Measurements from ENCODE around the gene RAB4A. TPM values are rescaled to one million over a fixed set of nuclear protein-coding genes. Genes with fewer than 3 reads are reported as not detected.
"Not testable (repeated sequence)": the region's sequence is repeated elsewhere in the genome, so short reads cannot be mapped to it uniquely, and the experiment has no call there.

Gene RAB4A
- total RNA-seq, 6 donors from 2014 or later, result 16.8 to 68.6 (median 42.4) TPM

DNA sequence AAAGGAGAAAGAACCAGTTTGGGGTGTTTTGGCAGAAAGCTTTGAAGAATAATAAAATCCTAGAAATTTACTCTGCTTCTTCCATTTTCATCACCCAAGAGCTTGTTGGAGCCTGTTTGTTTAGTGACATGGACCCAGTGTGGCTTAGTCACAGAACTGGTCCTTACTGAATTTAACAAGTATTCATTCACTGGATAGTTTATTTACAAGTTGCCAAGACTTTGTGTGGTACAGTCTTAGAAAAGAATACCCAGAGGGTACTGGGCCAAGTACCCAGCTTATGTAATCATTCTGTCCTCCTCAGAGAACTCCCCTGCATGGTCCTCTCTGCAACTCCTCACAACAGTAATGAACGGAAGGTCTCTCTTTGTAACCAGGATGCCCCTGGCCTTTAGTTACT lies 16.4 kb downstream of the RAB4A start:
- H3K4me3 ChIP-seq, result no peak overlapping the region
- no peaks in the 10 kb centered on the region for H3K9me3 ChIP-seq
- TF ChIP-seq, protein P1, sequence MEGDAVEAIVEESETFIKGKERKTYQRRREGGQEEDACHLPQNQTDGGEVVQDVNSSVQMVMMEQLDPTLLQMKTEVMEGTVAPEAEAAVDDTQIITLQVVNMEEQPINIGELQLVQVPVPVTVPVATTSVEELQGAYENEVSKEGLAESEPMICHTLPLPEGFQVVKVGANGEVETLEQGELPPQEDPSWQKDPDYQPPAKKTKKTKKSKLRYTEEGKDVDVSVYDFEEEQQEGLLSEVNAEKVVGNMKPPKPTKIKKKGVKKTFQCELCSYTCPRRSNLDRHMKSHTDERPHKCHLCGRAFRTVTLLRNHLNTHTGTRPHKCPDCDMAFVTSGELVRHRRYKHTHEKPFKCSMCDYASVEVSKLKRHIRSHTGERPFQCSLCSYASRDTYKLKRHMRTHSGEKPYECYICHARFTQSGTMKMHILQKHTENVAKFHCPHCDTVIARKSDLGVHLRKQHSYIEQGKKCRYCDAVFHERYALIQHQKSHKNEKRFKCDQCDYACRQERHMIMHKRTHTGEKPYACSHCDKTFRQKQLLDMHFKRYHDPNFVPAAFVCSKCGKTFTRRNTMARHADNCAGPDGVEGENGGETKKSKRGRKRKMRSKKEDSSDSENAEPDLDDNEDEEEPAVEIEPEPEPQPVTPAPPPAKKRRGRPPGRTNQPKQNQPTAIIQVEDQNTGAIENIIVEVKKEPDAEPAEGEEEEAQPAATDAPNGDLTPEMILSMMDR (IDR thresholded peaks at IDR 0.05), result no peak
- TF ChIP-seq POLR2A (IDR thresholded peaks at IDR 0.05) (no peak), EP300 (IDR thresholded peaks at IDR 0.05) (no peak), POLR2AphosphoS5 (IDR thresholded peaks at IDR 0.05) (no peak)
- 94% methylated on average over 1 of the region's 1 CpG for WGBS, 2 donors
- peaks cover 3 to 21% (median 3%) of the 10 kb centered on the region in 4 donors for H3K36me3 ChIP-seq
- no peak for ATAC-seq (ENCODE audit: low FRiP score in 2 of 2)
- DNase-seq, result no peak
- H3K27ac ChIP-seq, result no peak overlapping the region
- H3K27me3 ChIP-seq, result no peaks in the 10 kb centered on the region
- H3K4me1 ChIP-seq, result peaks cover 0 to 8% (median 4%) of the 10 kb centered on the region in 4 donors

DNA sequence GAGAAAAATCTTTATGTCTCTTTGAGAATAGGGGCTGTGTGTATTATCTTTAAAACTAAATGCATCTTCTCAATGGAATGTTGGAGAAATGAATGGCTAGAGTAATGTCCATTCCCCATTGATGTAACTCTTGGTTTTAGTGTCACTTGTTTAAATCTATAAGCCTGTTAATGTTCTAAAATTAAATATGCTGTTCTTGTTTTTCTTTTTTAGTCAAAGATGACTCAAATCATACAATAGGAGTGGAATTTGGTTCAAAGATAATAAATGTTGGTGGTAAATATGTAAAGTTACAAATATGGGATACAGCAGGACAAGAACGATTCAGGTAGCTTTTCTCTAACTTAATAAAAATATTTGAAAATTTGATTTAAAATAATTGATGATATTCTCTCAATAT lies 17.6 kb downstream of the RAB4A start:
- Histone ChIP-seq H3K27me3 (no peaks in the 10 kb centered on the region), H3K4me1 (peaks cover 0 to 8% (median 2%) of the 10 kb centered on the region in 4 donors), H3K36me3 (peaks cover 3 to 27% (median 3%) of the 10 kb centered on the region in 4 donors), H3K27ac (no peak overlapping the region), H3K9me3 (no peaks in the 10 kb centered on the region), H3K4me3 (no peak overlapping the region)
- no peak for DNase-seq
- ATAC-seq (ENCODE audit: low FRiP score in 2 of 2), result no peak
- WGBS, 2 donors, result 89 to 95% methylated on average over 1 of the region's 1 CpG
- TF ChIP-seq, protein P1 (IDR thresholded peaks at IDR 0.05), result no peak
- no peak for TF ChIP-seq POLR2AphosphoS5 (IDR thresholded peaks at IDR 0.05)
- no peak for TF ChIP-seq POLR2A (IDR thresholded peaks at IDR 0.05)
- TF ChIP-seq EP300 (IDR thresholded peaks at IDR 0.05), result no peak

DNA sequence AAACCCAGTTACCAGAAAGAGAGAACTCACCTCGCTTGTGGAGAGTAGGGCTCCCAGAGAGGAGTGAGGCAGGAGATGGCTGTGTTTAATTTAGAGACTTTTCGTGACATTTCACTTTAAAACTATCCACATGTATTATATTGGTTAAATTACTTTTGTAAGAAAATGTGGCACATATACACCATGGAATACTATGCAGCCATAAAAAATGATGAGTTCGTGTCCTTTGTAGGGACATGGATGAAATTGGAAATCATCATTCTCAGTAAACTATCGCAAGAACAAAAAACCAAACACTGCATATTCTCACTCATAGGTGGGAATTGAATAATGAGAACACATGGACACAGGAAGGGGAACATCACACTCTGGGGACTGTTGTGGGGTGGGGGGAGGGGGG lies 20.8 kb downstream of the RAB4A start:
- not testable (repeated sequence) for H3K27ac ChIP-seq; H3K4me1 ChIP-seq; DNase-seq; H3K9me3 ChIP-seq; H3K4me3 ChIP-seq; ATAC-seq (ENCODE audit: low FRiP score in 2 of 2); H3K27me3 ChIP-seq
- WGBS, 2 donors, result 95 to 98% methylated on average over 4 of the region's 4 CpGs
- peaks cover 3 to 31% (median 3%) of the 10 kb centered on the region in 4 donors for H3K36me3 ChIP-seq

DNA sequence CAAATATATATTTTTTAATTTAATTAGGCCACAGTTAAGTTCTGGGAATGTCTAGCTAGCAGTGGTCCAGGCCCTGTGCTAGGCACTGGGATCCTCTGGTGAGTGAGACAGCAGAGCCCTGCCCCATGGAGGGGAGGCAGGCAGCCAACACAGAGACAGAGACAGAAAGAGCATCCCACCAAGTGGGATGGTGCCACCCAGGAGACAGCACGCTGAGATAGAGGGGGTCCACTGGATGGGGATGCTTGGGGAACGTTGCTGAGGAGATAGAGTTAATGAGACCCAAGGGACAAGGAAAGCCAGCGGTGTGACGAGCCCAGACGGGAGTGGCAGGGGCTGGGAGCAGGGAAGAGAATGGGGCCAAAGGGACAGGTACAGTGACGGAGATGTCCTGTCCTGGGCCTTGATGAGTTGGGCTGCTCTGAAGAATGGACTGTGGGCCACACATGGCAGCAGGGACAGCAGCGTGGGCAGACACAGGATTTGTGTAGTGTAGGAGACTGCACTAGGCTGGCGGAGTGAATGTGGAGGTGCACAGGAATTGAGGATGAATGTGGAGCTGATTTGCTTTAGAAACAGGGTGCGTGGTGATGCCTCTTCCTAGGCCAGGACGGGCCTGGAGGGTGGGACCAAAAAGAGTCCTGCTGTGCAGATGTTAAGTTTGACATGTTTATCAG lies 22.8 kb downstream of the RAB4A start:
- no peak for TF ChIP-seq POLR2A (IDR thresholded peaks at IDR 0.05)
- TF ChIP-seq, protein P1 (IDR thresholded peaks at IDR 0.05), result no peak
- TF ChIP-seq POLR2AphosphoS5 (IDR thresholded peaks at IDR 0.05), result no peak
- no peak for TF ChIP-seq EP300 (IDR thresholded peaks at IDR 0.05)
- H3K36me3 ChIP-seq, result peaks cover 4 to 45% (median 8%) of the 10 kb centered on the region in 4 donors
- H3K4me1 ChIP-seq, result no peaks in the 10 kb centered on the region
- peak in 1 of 2 donors; percentile 48 for ATAC-seq (ENCODE audit: low FRiP score in 2 of 2)
- H3K27ac ChIP-seq, result no peak overlapping the region
- WGBS, 2 donors, result 96 to 97% methylated on average over 10 of the region's 10 CpGs
- DNase-seq, result peak in 1 of 2 donors; percentile 10
- H3K27me3 ChIP-seq, result no peaks in the 10 kb centered on the region
- H3K4me3 ChIP-seq, result no peak overlapping the region
- H3K9me3 ChIP-seq, result no peaks in the 10 kb centered on the region

DNA sequence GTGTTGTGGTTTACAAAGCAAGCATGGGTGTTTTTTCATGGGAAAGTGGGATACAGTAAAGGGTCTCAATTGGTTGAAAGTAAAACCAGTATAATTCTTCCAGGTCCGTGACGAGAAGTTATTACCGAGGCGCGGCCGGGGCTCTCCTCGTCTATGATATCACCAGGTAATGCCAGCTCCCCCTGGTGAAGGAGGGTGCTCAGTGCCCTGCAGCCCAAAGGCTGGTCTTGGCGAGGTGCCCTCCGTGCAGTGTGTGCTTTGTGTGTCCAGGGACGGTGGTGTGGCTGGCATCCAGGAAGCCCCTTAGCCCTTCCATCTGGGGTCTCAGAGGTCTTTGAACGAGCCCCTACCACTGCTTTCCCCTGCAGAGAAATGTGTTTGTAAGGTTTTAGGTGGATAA lies 24.8 kb downstream of the RAB4A start:
- Histone ChIP-seq H3K27me3 (no peaks in the 10 kb centered on the region), H3K27ac (no peak overlapping the region), H3K9me3 (no peaks in the 10 kb centered on the region), H3K4me1 (no peaks in the 10 kb centered on the region), H3K36me3 (peaks cover 4 to 52% (median 24%) of the 10 kb centered on the region in 4 donors), H3K4me3 (no peak overlapping the region)
- TF ChIP-seq POLR2A (IDR thresholded peaks at IDR 0.05) (no peak), POLR2AphosphoS5 (IDR thresholded peaks at IDR 0.05) (no peak), EP300 (IDR thresholded peaks at IDR 0.05) (no peak)
- TF ChIP-seq, protein P1 (IDR thresholded peaks at IDR 0.05), result no peak
- DNase-seq, result no peak
- 90 to 94% methylated on average over 8 to 11 of the region's 11 CpGs for WGBS, 2 donors
- ATAC-seq (ENCODE audit: low FRiP score in 2 of 2), result no peak

Data from upper lobe of left lung (tissue), 6 donors.